Transverse colon (tissue), 4 donors: ENCODE results near the gene C1QL1.

ENCODE experiments used
- EP300 ChIP-seq: sonication (generic); formaldehyde crosslinking; IDR thresholded peaks from one replicate; pipeline ENCODE4 v1.6.1; 2017; ENCODE audit warnings: antibody characterized with exemption, low read depth
- POLR2A ChIP-seq: fragments of 450-650 bp; IDR thresholded peaks from one replicate; pipeline ENCODE4 v1.6.1; 2016; ENCODE audit warnings: antibody characterized with exemption, mild to moderate bottlenecking, moderate library complexity
- POLR2AphosphoS5 ChIP-seq, 3 donors: sonication (generic); formaldehyde crosslinking; IDR thresholded peaks; one replicate each; pipeline ENCODE4 v1.6.1; 2016; ENCODE audit warnings: antibody characterized with exemption in 3 of 3
- TF ChIP-seq, protein P1 (sequence below), 5 experiments: fragments of 200-600 bp in 3 of 5; fragments of 450-650 bp in 2 of 5; sonication (generic) in 3 of 5; IDR thresholded peaks; 1 replicate in 2 of 5; 2 replicates in 3 of 5; pipeline ENCODE4 v1.5.1; 2016 to 2017; ENCODE audit warnings: antibody characterized with exemption in 5 of 5, inconsistent platforms in 3 of 5, mild to moderate bottlenecking in 2 of 5, moderate library complexity in 1 of 5

DNA sequence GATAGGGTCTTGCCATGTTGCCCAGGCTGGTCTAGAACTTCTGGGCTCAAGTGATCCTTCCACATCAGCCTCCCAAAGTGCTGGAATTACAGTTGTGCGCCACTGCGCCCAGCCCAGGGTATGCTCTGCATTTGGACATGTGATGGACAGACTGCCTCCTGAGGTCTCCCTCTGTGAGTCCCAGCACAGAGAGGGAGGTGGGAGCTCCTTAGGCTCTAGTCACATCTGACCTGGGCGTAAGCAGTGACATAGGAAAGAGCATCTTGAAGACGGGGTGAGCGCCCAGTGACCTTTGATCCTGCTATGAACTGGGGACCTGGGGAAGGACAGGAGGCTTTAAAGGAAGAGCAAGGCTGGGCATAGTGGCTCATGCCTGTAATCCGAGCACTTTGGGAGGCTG lies 50.6 kb downstream of the C1QL1 start:
- TF ChIP-seq EP300 = no peak
- TF ChIP-seq, protein P1, sequence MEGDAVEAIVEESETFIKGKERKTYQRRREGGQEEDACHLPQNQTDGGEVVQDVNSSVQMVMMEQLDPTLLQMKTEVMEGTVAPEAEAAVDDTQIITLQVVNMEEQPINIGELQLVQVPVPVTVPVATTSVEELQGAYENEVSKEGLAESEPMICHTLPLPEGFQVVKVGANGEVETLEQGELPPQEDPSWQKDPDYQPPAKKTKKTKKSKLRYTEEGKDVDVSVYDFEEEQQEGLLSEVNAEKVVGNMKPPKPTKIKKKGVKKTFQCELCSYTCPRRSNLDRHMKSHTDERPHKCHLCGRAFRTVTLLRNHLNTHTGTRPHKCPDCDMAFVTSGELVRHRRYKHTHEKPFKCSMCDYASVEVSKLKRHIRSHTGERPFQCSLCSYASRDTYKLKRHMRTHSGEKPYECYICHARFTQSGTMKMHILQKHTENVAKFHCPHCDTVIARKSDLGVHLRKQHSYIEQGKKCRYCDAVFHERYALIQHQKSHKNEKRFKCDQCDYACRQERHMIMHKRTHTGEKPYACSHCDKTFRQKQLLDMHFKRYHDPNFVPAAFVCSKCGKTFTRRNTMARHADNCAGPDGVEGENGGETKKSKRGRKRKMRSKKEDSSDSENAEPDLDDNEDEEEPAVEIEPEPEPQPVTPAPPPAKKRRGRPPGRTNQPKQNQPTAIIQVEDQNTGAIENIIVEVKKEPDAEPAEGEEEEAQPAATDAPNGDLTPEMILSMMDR (IDR thresholded peaks at IDR 0.05) = no peak
- TF ChIP-seq POLR2A = no peak
- TF ChIP-seq POLR2AphosphoS5 (IDR thresholded peaks at IDR 0.05) = no peak
